ENCODE results near the gene TMEM114.

Gene TMEM114

GRCh38 chr16:8621572-8622314, 31.4 kb upstream of the TMEM114 start, which contains the start of gene METTL22:
TSS of gene METTL22 (plus strand) at chr16:8621698. CDS start at chr16:8625666, 3,968 bp downstream.
- peak within 1 kb of the TSS; percentile 99 for H3K4me3 ChIP-seq (ENCODE audit: low read length)
- DNase-seq (ENCODE audit: low read depth): peak; percentile 84
- TF ChIP-seq CTCF (conservative IDR thresholded peaks at IDR 0.05; ENCODE audit: low read length): no peak

GRCh38 chr16:8621222-8621571, 30.9 kb upstream of the TMEM114 start:
- DNase-seq (ENCODE audit: low read depth): no peak
- no peak for TF ChIP-seq CTCF (conservative IDR thresholded peaks at IDR 0.05; ENCODE audit: low read length)
- peak overlapping the region; percentile 99 for H3K4me3 ChIP-seq (ENCODE audit: low read length)

- H3K4me3 ChIP-seq (ENCODE audit: low read length): no peak overlapping the region
- DNase-seq (ENCODE audit: low read depth): no peak
- no peak for TF ChIP-seq CTCF (conservative IDR thresholded peaks at IDR 0.05; ENCODE audit: low read length)
Observed at GRCh38 chr16:8620535-8620934, 30.2 kb upstream of the TMEM114 start.

- TF ChIP-seq CTCF (conservative IDR thresholded peaks at IDR 0.05; ENCODE audit: low read length): no peak
- no peak for DNase-seq (ENCODE audit: low read depth)
- no peak overlapping the region for H3K4me3 ChIP-seq (ENCODE audit: low read length)
Observed at GRCh38 chr16:8619671-8620370, 29.5 kb upstream of the TMEM114 start.

- no peak for TF ChIP-seq CTCF (conservative IDR thresholded peaks at IDR 0.05; ENCODE audit: low read length)
- no peak for DNase-seq (ENCODE audit: low read depth)
- no peak overlapping the region for H3K4me3 ChIP-seq (ENCODE audit: low read length)
Observed at GRCh38 chr16:8614435-8615029, 24.2 kb upstream of the TMEM114 start.

GRCh38 chr16:8611886-8612600, 21.7 kb upstream of the TMEM114 start:
- DNase-seq (ENCODE audit: low read depth): no peak
- TF ChIP-seq CTCF (conservative IDR thresholded peaks at IDR 0.05; ENCODE audit: low read length): no peak

More at GRCh38 chr16:8611886-8612600, 21.7 kb upstream of the TMEM114 start:
- H3K4me3 ChIP-seq (ENCODE audit: low read length): no peak overlapping the region
